Omental fat pad (tissue), 4 donors: ENCODE results near the gene PLEK2. TPM values are rescaled to one million over a fixed set of nuclear protein-coding genes. Genes with fewer than 3 reads are reported as not detected.

Source experiments
- ATAC-seq: fragments of 150-250 bp; one replicate; pipeline ENCODE4 v1.9.1; 2016; ENCODE audit warnings: mild to moderate bottlenecking, moderate library complexity; ENCODE audit not compliant: low FRiP score
- DNase-seq: peaks from one replicate; pipeline ENCODE4 v3.0.0-alpha.2; 2019; ENCODE audit warnings: low spot score
- total RNA-seq, 4 donors: library from RNA; depleted of rRNA; stranded (reverse); fragments of >200 nt; gene quantifications; one replicate each; pipeline ENCODE4 v1.1.0, GENCODE V29; 2016
- TF ChIP-seq, protein P1 (sequence below), 3 donors: fragments of 450-650 bp; IDR thresholded peaks; one replicate each; pipeline ENCODE4 v1.5.1; 2016 to 2017; ENCODE audit warnings: antibody characterized with exemption in 3 of 3, mild to moderate bottlenecking in 3 of 3, moderate library complexity in 2 of 3

The PLEK2 gene
- total RNA-seq, 4 donors from 2014 or later = 1.8 to 4.5 (median 3.4) TPM; not detected in 1

DNA sequence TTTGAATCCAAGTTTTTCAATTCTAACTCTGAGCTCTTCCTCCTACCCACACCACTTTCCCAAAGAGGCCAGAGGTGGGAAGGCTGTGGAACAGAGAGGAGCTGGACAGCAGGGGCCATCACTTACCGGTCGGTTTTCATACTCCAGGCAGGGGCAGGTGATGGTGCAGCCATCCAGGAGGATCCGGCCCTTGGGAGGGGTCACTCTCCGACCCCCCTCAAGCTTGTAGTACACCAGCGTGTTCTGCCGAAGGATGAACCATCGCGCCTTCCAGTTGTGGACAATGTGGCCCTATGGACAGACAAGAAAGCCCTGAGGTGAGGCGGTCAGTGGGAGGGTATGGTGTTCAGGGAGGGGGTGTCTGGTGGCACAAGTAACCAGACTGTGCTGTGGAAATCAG is 14.4 kb downstream of the PLEK2 start:
- ATAC-seq (no peak), DNase-seq (no peak)
- TF ChIP-seq, protein P1, sequence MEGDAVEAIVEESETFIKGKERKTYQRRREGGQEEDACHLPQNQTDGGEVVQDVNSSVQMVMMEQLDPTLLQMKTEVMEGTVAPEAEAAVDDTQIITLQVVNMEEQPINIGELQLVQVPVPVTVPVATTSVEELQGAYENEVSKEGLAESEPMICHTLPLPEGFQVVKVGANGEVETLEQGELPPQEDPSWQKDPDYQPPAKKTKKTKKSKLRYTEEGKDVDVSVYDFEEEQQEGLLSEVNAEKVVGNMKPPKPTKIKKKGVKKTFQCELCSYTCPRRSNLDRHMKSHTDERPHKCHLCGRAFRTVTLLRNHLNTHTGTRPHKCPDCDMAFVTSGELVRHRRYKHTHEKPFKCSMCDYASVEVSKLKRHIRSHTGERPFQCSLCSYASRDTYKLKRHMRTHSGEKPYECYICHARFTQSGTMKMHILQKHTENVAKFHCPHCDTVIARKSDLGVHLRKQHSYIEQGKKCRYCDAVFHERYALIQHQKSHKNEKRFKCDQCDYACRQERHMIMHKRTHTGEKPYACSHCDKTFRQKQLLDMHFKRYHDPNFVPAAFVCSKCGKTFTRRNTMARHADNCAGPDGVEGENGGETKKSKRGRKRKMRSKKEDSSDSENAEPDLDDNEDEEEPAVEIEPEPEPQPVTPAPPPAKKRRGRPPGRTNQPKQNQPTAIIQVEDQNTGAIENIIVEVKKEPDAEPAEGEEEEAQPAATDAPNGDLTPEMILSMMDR (IDR thresholded peaks at IDR 0.05) = no peak

DNA sequence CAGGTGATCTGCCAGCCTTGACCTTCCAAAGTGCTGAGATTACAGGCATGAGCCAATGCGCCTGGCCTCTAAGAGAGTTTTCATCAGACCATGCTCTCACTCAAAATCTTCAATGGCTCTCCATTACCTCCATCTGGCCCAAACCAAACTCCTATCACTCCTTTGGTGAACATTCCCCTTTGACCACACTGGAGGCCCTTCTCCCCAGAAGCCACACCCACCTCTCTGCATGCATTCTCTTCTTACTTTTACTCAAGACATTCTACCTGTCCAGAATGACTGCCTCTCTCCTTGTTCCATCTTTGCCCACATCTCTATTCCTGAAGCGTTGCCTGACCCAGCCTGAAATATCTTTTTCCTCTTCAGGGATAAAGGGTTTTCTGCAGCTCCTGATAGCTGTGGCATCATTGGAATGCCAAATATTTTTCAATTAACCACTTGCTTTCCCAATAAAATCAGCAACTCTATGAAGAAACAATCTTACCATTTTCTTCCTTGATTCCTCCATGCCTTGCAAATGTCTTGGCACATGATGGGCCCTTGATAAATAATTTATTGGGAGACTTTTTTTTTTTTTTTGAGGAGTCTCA is 15.5 kb downstream of the PLEK2 start:
- TF ChIP-seq, protein P1 (IDR thresholded peaks at IDR 0.05) = no peak
- DNase-seq = no peak
- no peak for ATAC-seq

DNA sequence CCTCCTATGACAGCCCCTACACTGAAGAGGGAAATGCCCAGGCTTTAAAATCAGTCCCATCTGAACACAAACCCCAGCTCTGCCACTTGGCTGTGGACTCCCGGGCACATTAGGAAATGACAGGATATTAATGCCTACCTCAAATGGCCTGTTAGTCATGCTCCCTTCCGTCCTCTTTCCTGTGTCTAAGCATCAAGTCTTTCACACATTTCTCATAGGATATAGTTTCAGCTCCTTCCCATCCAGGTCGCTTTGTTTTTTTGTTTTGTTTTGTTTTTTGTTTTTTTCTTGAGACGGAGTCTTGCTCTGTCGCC is 16.1 kb downstream of the PLEK2 start:
- ATAC-seq (no peak), DNase-seq (no peak)
- TF ChIP-seq, protein P1 (IDR thresholded peaks at IDR 0.05) = no peak

DNA sequence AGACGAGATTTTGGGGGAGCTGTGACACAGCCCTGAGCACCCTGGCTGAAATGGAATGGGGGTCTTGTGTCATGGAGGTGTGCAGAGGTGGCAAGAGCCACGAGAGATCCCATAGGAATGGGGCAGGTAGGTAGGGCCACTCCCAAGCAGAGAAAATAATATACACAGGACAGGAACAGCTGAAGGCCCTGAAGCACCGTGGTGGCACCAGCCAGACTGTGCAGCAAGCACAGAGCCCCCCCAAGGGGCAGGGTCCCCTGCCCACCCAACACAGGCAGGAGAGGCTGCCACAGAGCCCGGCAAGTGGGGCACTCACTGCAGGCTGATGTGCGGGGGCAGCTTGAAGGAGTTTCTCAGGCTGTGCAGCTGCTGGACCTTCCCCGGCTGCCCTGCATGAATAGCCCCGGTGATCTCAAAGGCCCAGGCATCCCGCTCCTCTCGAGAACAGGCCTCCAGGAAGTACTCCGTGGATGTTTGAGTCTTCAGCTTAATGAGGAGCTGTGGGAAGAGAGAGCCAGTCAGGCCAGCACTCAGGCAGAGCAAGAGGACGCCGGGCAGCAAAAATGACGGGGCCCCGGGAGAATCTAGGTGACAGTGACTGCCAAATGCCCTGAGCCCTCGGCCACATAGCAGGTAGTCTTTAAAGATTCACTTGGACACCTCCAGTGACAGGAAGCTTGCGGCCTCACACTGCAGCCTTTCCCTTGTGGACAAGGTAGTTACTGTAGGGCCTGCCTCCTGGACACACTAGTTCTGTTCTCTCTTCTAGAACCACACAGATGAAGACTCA is 16.7 kb downstream of the PLEK2 start:
- DNase-seq = no peak
- no peak for ATAC-seq
- TF ChIP-seq, protein P1 (IDR thresholded peaks at IDR 0.05) = no peak

DNA sequence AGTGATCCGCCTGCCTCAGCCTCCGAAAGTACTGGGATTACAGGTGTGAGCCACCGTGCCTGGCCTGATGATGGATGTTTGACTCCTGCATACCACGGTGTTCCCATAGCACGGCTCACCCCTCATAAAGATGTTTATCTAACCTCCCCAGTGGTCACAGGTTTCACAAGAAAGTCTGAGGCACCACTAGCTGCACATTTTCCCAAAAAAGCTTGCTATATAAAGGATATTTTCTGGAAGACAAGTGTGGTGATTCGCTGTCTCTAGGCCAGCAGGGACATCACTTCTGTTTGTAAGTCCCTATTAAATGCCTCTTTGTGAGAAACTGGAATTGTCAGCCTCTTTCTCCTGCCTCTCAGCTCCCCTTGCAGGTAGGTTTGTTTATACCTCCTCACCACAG is 18.3 kb downstream of the PLEK2 start:
- TF ChIP-seq, protein P1 (IDR thresholded peaks at IDR 0.05) = no peak
- ATAC-seq (no peak), DNase-seq (no peak)

DNA sequence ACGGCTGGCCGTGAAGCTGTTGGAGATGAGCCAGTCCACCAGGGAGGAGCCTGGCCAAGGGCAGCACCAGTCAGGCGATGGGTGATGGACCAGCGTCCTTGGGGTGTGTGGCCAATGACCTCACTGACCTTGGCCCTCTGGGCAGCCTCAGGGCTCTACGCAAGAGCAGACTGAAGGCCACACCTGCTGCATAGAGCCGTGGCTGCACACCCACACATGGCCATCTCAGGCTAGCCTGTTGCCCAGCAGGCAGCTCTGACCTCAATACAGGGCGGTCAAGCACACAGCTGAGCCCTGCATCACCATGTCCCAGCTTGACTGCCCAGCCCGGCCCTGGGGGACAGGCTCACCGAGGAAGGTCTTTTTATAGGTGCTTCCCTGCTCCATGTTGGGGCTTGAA is 19.2 kb downstream of the PLEK2 start:
- no peak for ATAC-seq
- no peak for DNase-seq
- TF ChIP-seq, protein P1 (IDR thresholded peaks at IDR 0.05) = no peak

DNA sequence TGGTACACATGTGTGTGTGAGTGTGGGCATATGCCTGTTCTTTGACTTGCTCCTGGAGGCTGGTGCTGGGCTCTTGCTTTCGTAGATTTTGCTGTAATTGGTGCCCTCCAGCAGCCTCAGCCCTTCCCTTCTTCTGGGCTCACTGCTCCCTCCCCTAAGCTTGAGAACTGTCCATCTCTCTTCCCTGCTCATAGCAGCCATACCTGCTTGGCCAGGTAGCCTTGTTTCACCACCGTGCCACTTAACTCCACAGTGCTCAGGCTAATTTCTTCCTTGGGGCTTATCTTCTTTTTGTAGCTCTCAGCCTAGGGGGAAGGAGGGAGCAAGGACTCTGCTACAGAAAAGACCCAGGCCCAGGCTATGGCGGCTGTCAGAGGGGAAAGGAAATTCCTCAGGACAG is 19.8 kb downstream of the PLEK2 start:
- ATAC-seq = no peak
- TF ChIP-seq, protein P1 (IDR thresholded peaks at IDR 0.05) = no peak
- no peak for DNase-seq
